Amniotic stem cell (primary cell): ENCODE results near the gene CDK5RAP1.

Experiments used
- DNase-seq: peaks from one replicate; lab custom pipeline; 2025; lab: John Stamatoyannopoulos, UW

The CDK5RAP1 gene

DNA sequence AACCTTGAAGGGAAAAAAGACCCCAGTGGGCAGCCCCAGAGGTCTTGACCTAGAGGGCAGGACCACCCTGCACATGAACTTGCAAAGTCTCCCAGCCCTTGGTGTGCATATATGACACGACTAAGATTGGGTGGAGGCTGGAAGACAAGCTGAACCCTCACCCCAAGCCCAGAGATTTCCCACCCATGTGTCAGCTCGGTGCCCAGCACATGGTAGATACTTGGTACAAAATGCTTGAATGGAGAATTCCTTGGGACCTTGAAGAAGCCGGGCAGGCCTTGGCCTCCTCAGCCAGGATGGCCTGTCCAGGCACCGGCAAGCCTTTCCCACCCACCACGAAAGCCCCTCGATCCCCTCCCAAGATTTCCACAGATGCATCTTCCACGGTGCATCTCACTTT is 67.7 kb downstream of the CDK5RAP1 start:
- DNase-seq: no peak

DNA sequence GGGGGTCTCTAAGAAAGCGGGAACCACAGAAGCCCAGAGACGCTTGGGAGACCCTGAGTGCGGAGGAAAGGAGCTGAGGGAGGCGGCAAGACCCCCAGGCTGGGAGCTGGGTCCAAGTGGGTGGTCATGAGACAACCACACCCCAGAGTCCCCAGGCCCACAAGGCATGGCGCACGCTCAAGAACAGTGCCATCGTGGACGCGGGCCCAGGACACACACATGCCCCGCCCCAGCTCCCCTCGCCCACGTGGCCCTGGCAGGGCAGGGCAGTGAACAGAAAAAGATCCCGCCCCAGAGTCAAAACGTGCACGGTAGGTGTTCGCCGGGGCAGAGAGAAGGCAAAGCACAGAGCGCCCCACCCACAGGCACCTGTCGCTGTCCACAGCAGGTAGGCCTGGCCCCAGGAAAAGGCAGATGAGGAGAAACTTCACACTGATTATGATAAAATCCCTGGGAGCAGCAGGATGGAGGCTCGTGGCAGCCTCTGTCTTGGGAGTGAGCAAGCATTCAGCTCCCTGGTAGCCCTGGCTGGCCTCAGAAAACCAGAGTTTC is 68.3 kb downstream of the CDK5RAP1 start:
- DNase-seq: no peak

DNA sequence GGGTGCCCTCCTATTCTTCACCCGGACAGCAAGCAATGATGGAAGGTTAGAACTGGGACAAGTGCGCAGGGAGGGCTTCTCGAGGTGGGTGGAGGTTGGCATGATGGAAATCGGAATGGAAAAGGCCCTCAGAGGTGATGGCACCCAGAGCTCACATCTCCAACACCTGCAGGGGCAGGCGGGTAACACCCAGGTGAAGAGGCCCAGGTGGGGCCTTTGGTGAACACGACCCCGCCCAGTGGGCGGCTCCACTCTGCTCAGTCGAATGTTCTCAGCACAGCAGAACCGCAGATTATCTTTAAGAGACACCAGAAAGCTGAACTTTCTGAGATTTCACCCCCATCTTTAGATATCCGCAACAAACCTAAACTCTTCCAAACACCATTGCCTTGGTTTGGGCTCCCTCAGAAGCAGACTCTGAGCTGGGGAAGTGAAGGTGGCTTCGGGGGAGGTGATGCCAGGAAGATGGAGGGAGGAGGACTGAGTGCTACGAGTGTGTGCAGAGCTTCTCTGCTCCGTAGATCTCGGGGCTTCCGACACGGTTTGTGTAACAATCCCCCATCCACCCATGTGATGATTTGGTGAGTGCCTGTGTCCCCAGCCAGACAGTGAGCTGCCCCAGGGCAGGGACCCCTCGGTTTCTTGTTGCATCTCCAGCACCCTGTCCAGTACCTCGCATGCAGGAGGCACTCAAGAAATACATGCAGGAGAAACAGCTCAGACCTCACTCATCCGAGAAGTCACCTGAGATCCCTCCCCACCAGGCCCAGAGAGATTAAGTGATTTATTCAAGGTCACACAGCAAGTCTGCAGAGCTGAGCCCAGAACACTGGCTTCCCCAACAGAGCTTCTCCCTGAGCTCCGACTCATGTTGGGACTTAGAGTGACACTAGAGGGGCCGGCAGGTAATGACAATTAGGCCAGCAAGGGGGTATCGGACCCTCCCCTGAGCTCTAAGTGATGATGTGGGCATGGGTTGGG is 72.9 kb downstream of the CDK5RAP1 start:
- no peak for DNase-seq

DNA sequence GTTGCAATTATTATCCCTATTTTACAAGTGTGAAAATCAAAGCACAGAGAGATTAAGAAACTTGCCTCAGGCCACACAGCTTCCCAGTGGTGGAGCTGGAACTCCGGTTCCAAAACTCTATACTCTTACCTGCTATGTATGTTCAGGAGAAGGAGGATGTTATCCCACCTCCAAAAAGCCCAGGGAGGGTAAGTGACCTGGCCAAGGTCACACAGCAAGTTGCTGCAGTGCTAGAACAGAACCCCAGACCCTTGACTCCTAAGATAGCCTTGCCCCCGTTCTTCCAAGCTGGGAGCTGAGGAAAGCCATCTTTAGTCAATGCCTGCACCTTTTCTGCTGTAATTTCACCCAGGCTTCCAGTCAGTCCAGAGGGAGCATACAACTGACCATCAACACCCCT is 76.0 kb downstream of the CDK5RAP1 start:
- DNase-seq: no peak

DNA sequence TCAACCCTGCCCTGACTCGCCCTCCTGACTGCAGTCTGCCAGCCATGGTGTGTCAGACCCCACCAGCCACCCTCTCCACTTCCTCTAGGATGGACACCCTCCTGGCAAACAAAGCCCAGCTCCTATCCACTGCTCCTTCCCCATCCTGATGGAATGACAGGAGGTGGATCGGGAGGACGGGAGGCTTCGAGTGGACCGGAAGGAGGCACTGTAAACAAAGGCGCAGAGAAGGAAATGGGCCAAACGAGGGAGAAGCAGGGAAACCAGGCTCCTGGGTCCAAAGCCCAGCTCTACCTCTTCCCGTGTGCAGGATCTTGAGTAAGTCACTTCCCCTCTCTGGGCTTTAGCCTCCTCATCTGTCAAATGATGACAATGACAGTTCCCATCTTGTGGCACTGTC is 78.1 kb downstream of the CDK5RAP1 start:
- no peak for DNase-seq

DNA sequence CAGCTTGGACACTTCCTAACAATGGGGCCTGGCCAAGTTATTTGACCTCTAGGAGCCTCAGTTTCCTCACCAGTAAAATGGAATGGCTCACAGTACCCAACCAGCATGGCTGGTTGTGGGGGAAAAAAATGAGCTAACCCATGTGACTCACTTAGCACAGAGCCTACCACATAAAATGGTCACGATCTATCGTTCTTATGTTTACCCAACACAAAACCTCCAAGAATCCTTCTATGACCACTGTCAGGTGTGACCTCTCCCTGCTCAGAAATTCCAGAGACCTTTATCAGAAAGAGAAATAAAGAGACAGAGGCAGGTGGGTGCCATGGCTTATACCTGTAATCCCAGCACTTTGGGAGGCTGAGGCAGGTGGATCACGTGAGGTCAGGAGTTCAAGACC is 78.9 kb downstream of the CDK5RAP1 start:
- no peak for DNase-seq

DNA sequence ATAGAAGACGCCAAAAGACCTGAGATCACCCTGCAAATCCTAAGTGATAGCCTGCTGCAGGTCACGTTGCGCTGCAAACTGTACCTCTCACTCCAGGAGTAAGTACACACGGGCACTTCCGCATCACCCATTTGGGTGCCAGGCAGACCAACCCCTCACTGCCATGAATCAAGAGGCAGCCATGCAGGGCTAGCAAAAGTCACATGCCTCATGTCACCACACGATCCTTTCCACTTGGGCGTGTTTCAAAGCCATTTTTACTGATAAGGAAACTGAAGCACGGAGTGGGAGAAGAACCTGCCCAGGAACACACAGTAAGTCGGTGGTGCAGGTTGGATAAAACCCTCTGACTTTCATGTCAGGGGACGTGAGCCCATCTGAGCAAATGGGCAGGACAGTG is 81.3 kb downstream of the CDK5RAP1 start:
- DNase-seq: no peak

DNA sequence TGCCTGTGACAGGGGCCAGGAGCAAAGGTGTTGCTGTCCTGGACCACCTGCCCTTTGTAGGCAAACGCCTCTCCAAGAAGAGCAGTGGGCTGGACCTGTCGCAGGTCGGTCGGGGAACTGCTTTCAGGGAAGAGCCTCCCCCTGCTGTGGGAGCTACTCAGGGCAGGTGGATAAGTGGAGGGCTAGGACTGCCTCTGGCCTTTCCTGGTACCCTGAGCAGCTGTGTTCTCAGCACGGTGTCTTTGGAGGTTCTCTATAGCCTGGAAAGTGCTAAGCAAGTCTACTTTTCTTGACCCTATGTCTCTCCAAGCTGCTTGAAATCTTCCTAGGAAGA is 83.3 kb downstream of the CDK5RAP1 start:
- no peak for DNase-seq

DNA sequence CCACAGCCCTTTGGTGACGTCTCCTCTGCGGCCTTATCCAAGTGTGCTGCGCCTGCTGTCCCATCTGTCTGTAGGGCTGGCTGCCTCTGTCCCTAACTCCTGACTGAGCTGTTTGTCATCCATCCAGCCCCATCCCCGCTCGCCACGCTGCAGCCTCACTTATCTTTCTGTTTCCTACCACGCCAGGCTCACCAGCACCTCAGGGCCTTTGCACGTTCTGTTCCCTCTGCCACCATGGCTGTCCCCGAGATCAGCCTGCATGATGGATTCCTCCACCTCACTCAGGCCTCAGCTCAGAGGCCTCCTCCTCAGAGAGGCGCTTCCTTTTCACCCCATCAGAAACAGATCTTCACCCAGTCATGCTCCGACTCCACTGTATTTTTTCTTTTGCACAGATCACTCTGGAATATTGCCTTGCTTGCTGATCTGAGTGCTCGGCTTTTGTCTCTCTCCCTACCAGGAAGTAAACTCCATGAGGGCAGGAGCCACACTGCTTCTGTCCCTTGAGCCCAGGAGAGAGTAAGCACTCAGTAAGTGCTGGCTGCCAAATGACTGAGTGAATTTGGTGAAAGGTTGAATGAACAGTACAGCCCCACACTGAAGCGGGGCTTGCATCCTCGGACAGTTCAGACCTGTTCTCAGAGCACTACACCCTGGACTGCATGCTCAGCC is 83.8 kb downstream of the CDK5RAP1 start:
- no peak for DNase-seq

DNA sequence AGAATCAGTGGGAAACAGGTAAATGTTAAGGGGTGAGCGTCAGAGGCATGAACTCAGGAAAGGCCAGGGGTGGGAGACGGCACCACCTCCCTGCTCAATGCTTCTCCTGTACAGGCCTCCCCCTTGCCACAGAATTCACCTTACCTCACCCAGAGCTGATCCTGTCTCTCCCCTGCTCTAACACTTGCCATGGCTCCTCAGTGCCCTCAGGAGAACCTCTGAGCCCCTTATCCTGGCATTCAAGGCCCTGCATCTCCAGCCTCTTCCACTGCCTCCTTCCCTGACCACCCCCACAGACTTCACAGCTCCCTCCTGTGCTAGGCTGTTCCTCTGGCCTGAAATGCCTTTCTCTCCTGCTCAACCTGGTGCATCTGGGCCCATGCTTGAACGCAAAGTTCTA is 84.4 kb downstream of the CDK5RAP1 start:
- DNase-seq: no peak

DNA sequence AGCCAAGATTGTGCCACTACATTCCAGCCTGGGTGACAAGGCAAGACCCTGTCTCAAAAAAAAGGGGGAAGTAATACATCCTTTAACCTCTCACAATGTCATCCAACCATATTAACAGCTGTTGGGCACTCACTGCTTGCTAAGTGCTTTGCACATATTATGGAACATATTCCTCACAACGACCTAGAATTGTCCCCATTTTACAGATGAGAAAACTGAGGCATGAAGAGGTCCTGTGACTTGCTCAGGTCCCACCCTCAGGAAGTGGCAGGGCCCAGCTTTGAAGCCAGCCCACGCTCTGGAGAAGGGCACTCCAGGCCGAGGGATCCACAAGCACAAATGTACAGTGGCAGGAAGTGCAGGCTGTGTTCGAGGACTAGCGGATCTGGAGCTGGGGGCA is 85.0 kb downstream of the CDK5RAP1 start:
- DNase-seq: no peak

DNA sequence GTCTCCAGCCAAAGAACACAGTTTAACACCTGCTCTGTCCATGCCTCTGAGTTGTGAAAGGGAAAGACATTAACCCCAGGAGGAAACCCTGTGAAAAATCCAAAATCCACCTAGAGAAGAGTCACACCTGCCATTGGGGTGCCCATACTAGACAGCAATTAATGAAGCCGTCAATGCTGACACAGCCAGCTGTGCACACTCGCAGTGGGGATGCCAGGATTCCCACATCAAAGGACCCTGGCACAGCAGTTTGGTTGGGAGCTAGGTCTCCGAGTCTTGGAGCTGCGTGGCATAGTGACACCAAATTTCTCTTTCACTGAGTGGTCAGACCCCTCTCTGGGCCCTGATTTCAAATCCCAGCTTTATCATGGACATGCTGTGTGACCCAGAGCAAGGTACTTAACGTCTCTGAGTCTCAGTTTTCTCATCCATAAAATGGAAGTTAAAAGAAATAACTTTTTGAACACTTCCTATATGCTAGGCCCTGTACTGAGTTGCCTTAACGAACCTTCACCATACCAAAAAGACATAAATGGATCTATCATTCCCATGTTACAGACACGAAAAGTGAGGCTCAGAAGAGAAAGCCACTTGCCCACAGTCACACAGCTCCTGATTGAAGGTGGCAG is 87.5 kb downstream of the CDK5RAP1 start:
- DNase-seq: no peak

DNA sequence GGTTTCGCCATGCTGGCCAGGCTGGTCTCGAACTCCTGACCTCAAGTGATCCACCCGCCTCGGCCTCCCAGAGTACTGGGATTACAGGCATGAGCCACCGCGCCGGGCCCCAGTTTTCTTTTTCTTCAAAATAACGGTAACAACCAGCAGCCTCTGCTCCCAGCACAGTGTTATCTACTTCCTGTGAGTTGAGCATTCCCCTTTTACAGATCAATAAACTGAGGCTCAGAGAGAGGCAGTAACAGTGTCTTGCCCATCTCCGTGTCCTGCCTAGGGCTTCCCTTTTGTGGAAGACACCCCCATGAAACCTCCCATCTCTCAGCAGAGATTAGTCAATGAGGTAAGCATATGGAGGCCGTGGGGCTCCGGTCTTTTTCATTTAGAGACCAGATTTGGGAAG is 88.7 kb downstream of the CDK5RAP1 start:
- no peak for DNase-seq

DNA sequence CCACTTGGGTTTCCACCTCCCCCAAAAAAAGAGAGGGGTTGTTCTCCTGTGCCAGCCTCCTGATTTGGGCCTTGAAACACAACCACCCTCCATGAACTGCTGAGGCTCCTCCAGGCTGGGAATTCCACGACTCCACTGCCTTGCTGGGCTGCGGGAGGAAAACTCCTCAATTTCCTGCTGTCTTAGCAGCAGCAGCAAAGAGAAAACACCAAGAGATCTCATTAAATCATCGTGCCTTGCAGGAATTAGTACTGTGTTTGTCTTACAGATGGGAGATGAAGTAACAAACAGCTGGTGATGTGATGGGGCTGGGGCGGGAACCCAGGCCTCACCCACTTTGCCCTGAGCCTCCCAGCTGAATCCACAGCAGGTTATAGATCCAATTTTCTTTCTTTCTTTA is 89.3 kb downstream of the CDK5RAP1 start:
- DNase-seq: no peak

DNA sequence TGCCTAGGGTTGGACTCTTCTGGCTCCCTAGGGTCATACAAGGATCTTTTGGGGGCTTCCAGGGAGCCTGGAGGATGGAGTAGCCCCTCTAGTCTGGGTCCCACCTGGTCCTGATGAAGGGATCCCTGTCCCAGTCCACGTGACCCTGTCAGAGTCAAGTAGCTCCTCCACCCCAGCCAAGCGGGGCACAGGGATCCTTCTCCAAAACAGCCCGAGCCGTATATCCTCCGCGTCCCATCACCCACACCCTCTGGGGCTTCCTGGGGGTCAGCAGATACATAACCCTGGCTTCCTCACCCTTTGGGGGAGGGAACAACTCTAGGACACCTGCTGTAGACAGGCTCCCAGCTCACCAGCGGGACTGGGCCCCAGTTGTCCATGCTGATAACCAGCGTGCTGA is 90.3 kb downstream of the CDK5RAP1 start:
- no peak for DNase-seq

DNA sequence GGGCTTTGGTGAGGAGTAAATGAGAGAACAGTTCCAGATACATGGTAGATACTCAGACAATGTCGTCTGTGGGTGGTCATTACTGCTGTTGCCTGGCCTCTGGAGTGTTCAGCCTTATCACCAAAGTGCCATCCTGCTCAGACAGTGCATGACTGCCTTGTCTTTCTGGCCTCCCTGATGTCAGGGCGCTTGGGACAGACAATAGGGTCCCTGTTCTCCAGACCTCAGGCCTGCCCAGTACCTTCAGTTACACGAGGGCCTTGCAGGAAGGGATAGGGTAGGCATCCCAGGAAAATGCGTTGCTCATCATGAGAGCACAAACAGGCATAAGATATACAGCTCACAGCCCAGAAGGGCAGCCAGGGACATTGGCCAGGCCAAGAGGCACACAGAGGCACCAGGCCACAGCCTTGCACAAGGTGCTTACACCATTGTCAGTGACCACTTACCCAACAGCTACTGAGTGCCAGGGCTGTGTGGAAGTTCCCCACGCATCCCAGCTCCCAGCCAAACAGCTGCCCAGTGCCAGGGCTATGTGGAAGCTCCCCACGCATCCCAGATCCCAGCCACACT is 90.9 kb downstream of the CDK5RAP1 start:
- no peak for DNase-seq

DNA sequence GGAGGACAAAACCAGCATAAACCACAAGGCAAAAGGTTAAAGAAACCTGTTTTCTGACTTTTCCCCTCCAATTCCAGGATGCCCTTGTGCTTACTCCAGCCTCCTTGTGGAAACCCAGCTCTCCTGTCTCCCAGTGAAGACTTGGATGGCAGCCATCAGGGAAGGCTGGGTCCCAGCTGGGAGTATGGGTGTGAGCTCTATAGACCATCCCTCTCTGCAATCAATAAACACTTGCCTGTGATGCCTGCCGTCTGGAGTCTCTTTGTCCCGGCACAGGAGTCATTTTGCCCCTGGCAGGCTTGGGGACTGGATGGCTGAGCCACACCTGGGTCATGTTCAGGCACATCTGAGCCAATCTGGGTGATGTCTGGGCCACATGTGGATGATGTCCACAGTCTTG is 91.7 kb downstream of the CDK5RAP1 start:
- DNase-seq: no peak
